Adrenal gland (tissue), 12 donors: ENCODE data around the gene TMSB4X. TPM values are rescaled to one million over a fixed set of nuclear protein-coding genes. Genes with fewer than 3 reads are reported as not detected.
A peak's percentile ranks its signal among the peaks of the same experiment; 100 is the strongest.

Source experiments
- DNase-seq, 7 donors: peaks; one replicate each; pipeline ENCODE4 v3.0.0-alpha.2; 2019 to 2020
- H3K27ac ChIP-seq, 5 donors: fragments of 200-600 bp; sonication (generic) in 4 of 5; 1 replicate in 3 of 5; 2 replicates in 2 of 5; pipeline versions ENCODE4 v1.5.1 to v1.8.0; 2016 to 2020; ENCODE audit warnings: mild to moderate bottlenecking in 1 of 5
- H3K27me3 ChIP-seq: fragments of 200-600 bp; 2 replicates; pipeline ENCODE4 v1.8.0; 2021
- H3K36me3 ChIP-seq, 2 donors: fragments of 200-600 bp; replicated peaks in 1 of 2; 1 replicate in 1 of 2; 2 replicates in 1 of 2; pipeline versions ENCODE4 v1.5.1 to v1.8.0; 2018 to 2022
- H3K4me1 ChIP-seq, 2 donors: fragments of 200-600 bp; replicated peaks in 1 of 2; 1 replicate in 1 of 2; 2 replicates in 1 of 2; pipeline versions ENCODE4 v1.5.1 to v1.8.0; 2018 to 2021
- H3K4me3 ChIP-seq, 4 donors: fragments of 200-600 bp; sonication (generic) in 3 of 4; one replicate each; pipeline ENCODE4 v1.5.1; 2016 to 2018
- H3K9me3 ChIP-seq, 3 donors: fragments of 200-600 bp; sonication (generic) in 1 of 3; replicated peaks in 1 of 3; 1 replicate in 2 of 3; 2 replicates in 1 of 3; pipeline versions ENCODE4 v1.5.1 to v1.8.0; 2016 to 2021
- CTCF ChIP-seq, 6 experiments: fragments of 450-650 bp in 4 of 6; fragments of 200-600 bp in 2 of 6; sonication (generic) in 1 of 6; IDR thresholded peaks; 1 replicate in 5 of 6; 2 replicates in 1 of 6; pipeline versions ENCODE4 v1.5.1 to v1.8.0; 2016 to 2021; ENCODE audit warnings: antibody characterized with exemption in 6 of 6, mild to moderate bottlenecking in 2 of 6, moderate library complexity in 1 of 6
- POLR2A ChIP-seq, 2 donors: fragments of 450-650 bp; IDR thresholded peaks; one replicate each; pipeline ENCODE4 v1.6.1; 2017; ENCODE audit warnings: antibody characterized with exemption in 2 of 2, mild to moderate bottlenecking in 2 of 2, moderate library complexity in 1 of 2
- WGBS, 4 donors: extraction: QIAGEN DNeasy Blood & Tissue Kit in 2 of 4; methylation state at CpG; one replicate each; pipeline versions ENCODE4 v1.1.5 to v1.1.7; 2013 to 2017; 5-methylcytosine and 5-hydroxymethylcytosine counted together
- intact Hi-C, 2 donors: fragments of 100-400 bp; cut with DNase I; formaldehyde crosslinking; loops; one replicate each; pipeline versions ENCODE4 v1.14.1 to v1.15.0; 2022 to 2023
- polyA plus RNA-seq, 3 donors: library from polyadenylated mRNA; stranded (reverse); fragments of 200-250 nt in 2 of 3; fragments of 350-450 nt in 1 of 3; fragmentation: Illumina TruSeq in 1 of 3; extraction: RNeasy Lipid Tissue Mini Kit (QIAGEN cat#74804) in 1 of 3; gene quantifications; one replicate each; pipeline ENCODE4 v1.2.3, GENCODE V29; 2013 to 2014
- total RNA-seq, 9 donors: library from RNA; depleted of rRNA in 4 of 9; stranded (reverse); fragments of >200 nt in 4 of 9; fragments of 120-200 nt in 1 of 9; fragmentation: NEBNext Ultra II Directional in 1 of 9; extraction: Animal tissue kit (Norgen Biotek cat#: 25700) in 1 of 9; gene quantifications; one replicate each; pipeline versions ENCODE4 v1.1.0 to v1.2.4, GENCODE V29; 2013 to 2023
- donor health status: healthy with polysubstance abuse.
- donor health status: Bipolar disorder and iron deficiency.
- donor health status: DM: yes; HTN: yes; CAD: no.
- donor health status: DM: no; HTN: no; CAD: no.
- donor health status: DM: no; HTN: no; CAD: no.
- donor health status: DM: yes; HTN: yes; CAD: no.

TMSB4X gene
- total and polyA plus RNA-seq, 12 donors, result 1,180 to 9,144 (median 3,958) TPM

GRCh38 chrX:12966151-12966550 lies 8.8 kb upstream of the TMSB4X start:
- no peak overlapping the region for H3K27ac ChIP-seq
- H3K4me1 ChIP-seq, result no peaks in the 10 kb centered on the region
- no peak for DNase-seq
- 59 to 93% (median 75%) methylated on average over 1 of the region's 1 CpG for WGBS, 4 donors
- no peak overlapping the region for H3K4me3 ChIP-seq
- no peak for TF ChIP-seq POLR2A (IDR thresholded peaks at IDR 0.05)
- TF ChIP-seq CTCF (IDR thresholded peaks at IDR 0.05), result no peak
- intact Hi-C loops, result loop anchor here in 1 of 2 donors (10.0 kb wide), 1 partner anchor 529 kb away; no protein-coding TSS in a partner anchor
- no peaks in the 10 kb centered on the region for H3K27me3 ChIP-seq
- H3K36me3 ChIP-seq, result no peaks in the 10 kb centered on the region
- H3K9me3 ChIP-seq, result no peaks in the 10 kb centered on the region

GRCh38 chrX:12967711-12968465 lies 7.0 kb upstream of the TMSB4X start:
- H3K27ac ChIP-seq, result peak overlapping the region in 1 of 5 donors; percentile 61

GRCh38 chrX:12970691-12971202 lies 4.2 kb upstream of the TMSB4X start:
- no peaks in the 10 kb centered on the region for H3K27me3 ChIP-seq
- no peaks in the 10 kb centered on the region for H3K9me3 ChIP-seq
- DNase-seq, result peak in 1 of 7 donors; percentile 29
- H3K4me1 ChIP-seq, result no peaks in the 10 kb centered on the region
- TF ChIP-seq CTCF (IDR thresholded peaks at IDR 0.05), result peak in 4 of 6 experiments; percentile 39 to 58 (median 46)
- TF ChIP-seq POLR2A (IDR thresholded peaks at IDR 0.05), result no peak
- no peak overlapping the region for H3K4me3 ChIP-seq
- H3K36me3 ChIP-seq, result no peaks in the 10 kb centered on the region
- H3K27ac ChIP-seq, result peak overlapping the region in 4 of 5 donors; percentile 21 to 84 (median 66)
- intact Hi-C loops, result loop anchor here in 1 of 2 donors (5.0 kb wide), 1 partner anchor 517 kb away; no protein-coding TSS in a partner anchor
- WGBS, 4 donors, result 25 to 46% (median 38%) methylated on average over 11 of the region's 11 CpGs

More at GRCh38 chrX:12967711-12968465, 7.0 kb upstream of the TMSB4X start:
- Histone ChIP-seq H3K36me3 (no peaks in the 10 kb centered on the region), H3K4me1 (no peaks in the 10 kb centered on the region), H3K27me3 (no peaks in the 10 kb centered on the region), H3K9me3 (no peaks in the 10 kb centered on the region), H3K4me3 (no peak overlapping the region)
- intact Hi-C loops, result loop anchor here in 1 of 2 donors (10.0 kb wide), 1 partner anchor 527 kb away; no protein-coding TSS in a partner anchor
- DNase-seq, result no peak
- whole genome bisulfite sequencing, 4 donors, result 69 to 80% (median 74%) methylated on average over 10 to 15 of the region's 15 CpGs
- TF ChIP-seq CTCF (IDR thresholded peaks at IDR 0.05), result no peak
- TF ChIP-seq POLR2A (IDR thresholded peaks at IDR 0.05), result no peak

- TF ChIP-seq CTCF (IDR thresholded peaks at IDR 0.05) (no peak), POLR2A (IDR thresholded peaks at IDR 0.05) (no peak)
- Histone ChIP-seq H3K27ac (peak overlapping the region in 4 of 5 donors; percentile 21 to 84 (median 66)), H3K4me3 (no peak overlapping the region), H3K36me3 (no peaks in the 10 kb centered on the region), H3K4me1 (no peaks in the 10 kb centered on the region), H3K27me3 (no peaks in the 10 kb centered on the region), H3K9me3 (no peaks in the 10 kb centered on the region)
- intact Hi-C loops, result loop anchor here in 1 of 2 donors (5.0 kb wide), 1 partner anchor 516 kb away; no protein-coding TSS in a partner anchor
- 53 to 73% (median 65%) methylated on average over 7 to 12 of the region's 12 CpGs for WGBS, 4 donors
- no peak for DNase-seq
Observed at GRCh38 chrX:12971282-12972003, 3.5 kb upstream of the TMSB4X start.
